Measurements from ENCODE around the gene PARP11.

- no peak for TF ChIP-seq CTCF (conservative IDR thresholded peaks at IDR 0.05 in 1 of 2, IDR thresholded peaks at IDR 0.05 in 1 of 2; ENCODE audit: extremely low read depth in 1 of 2, insufficient read depth in 1 of 2, low read depth in 1 of 2, low read length in 2 of 2)
- TF ChIP-seq EZH2 (IDR thresholded peaks at IDR 0.05; ENCODE audit: borderline replicate concordance, low read length), result no peak
Observed at GRCh38 chr12:3842517-3842916, 30.7 kb downstream of the PARP11 start.

All from mammary epithelial cell (primary cell).